A549 (cell line): Measurements from ENCODE around the gene KCND3. TPM values are rescaled to one million over a fixed set of nuclear protein-coding genes. Genes with fewer than 3 reads are reported as not detected.

Experiments used
- ATAC-seq, 2 experiments: fragments of 200-7000 bp in 1 of 2; fragments of >200 bp in 1 of 2; cut with Nextera tagmentation in 1 of 2; cut with Tn5 transposase in 1 of 2; 3 replicates each; pipeline versions ENCODE4 v1.8.0 to v1.9.1; 2018 to 2020; ENCODE audit warnings: mild to moderate bottlenecking in 1 of 2, moderate library complexity in 1 of 2
- CTCF ChIA-PET: fragments of 300-600 bp; sonication (Branson Sonifier 250); formaldehyde crosslinking; extraction: SDS; loops from one replicate; lab custom pipeline; 2021; ENCODE audit warnings: antibody characterized with exemption, inconsistent platforms; lab: Yijun Ruan, JAX
- POLR2A ChIA-PET: fragments of 350-600 bp; formaldehyde crosslinking; extraction: SDS; loops from one replicate; lab custom pipeline; 2021; ENCODE audit warnings: antibody characterized with exemption, inconsistent platforms; lab: Yijun Ruan, JAX
- DNase-seq, 2 experiments: peaks; one replicate each; pipeline versions ENCODE4 v3.0.0 to v3.0.0-alpha.2; 2011 to 2016; ENCODE audit warnings: low read depth in 1 of 2, low spot score in 1 of 2
- FAIRE-seq: peaks from 2 replicates; lab custom pipeline; 2011; peaks lifted over from hg19 to GRCh38; lab: Jason Lieb, UNC
- H3K27ac ChIP-seq, 2 experiments: fragments of >200 bp; sonication (Bioruptor Twin); formaldehyde crosslinking; 3 replicates each; pipeline ENCODE4 v1.5.1; 2016 to 2017
- H3K4me1 ChIP-seq: fragments of >200 bp; sonication (Bioruptor Twin); formaldehyde crosslinking; 3 replicates; pipeline ENCODE4 v1.6.1; 2016
- H3K4me2 ChIP-seq: fragments of >200 bp; sonication (Bioruptor Twin); formaldehyde crosslinking; 3 replicates; pipeline ENCODE4 v1.6.1; 2016
- H3K4me3 ChIP-seq: fragments of >200 bp; sonication (Bioruptor Twin); formaldehyde crosslinking; 3 replicates; pipeline ENCODE4 v1.5.1; 2016
- H3K9me3 ChIP-seq: fragments of >200 bp; sonication (Bioruptor Twin); formaldehyde crosslinking; 3 replicates; pipeline ENCODE4 v1.6.1; 2016
- BCL3 ChIP-seq: fragments of >200 bp; sonication (Bioruptor Twin); formaldehyde crosslinking; IDR thresholded peaks from 3 replicates; pipeline ENCODE4 v1.6.1; 2016
- BHLHE40 ChIP-seq: IDR thresholded peaks from 2 replicates; pipeline ENCODE4 v1.6.1; 2012; ENCODE audit warnings: low read depth, low read length, inconsistent platforms
- CEBPB ChIP-seq, 2 experiments: fragments of >200 bp in 1 of 2; sonication (Bioruptor Twin) in 1 of 2; formaldehyde crosslinking in 1 of 2; IDR thresholded peaks; 2 replicates each; pipeline ENCODE4 v1.6.1; 2012 to 2016
- CHD2 ChIP-seq: fragments of 150-350 bp; IDR thresholded peaks from 2 replicates; pipeline ENCODE4 v1.6.1; 2014; ENCODE audit warnings: low read length; ENCODE audit not compliant: partially characterized antibody
- CHD4 ChIP-seq: fragments of 200-600 bp; sonication (generic); IDR thresholded peaks from 2 replicates; pipeline ENCODE4 v1.6.1; 2016; ENCODE audit warnings: antibody characterized with exemption, mild to moderate bottlenecking, borderline replicate concordance
- GATA3 ChIP-seq: IDR thresholded peaks from 2 replicates; pipeline ENCODE4 v1.6.1; 2012; ENCODE audit warnings: borderline replicate concordance
- HMGXB4 ChIP-seq: fragments of 250-450 bp; sonication (Bioruptor Pico); IDR thresholded peaks from 2 replicates; pipeline ENCODE4 v1.5.0; 2021; ENCODE audit warnings: mild to moderate bottlenecking, moderate library complexity, borderline replicate concordance
- JUN ChIP-seq, 2 experiments: fragments of >200 bp; sonication (Bioruptor Twin); formaldehyde crosslinking; IDR thresholded peaks; 2 replicates in 1 of 2; 3 replicates in 1 of 2; pipeline ENCODE4 v1.6.1; 2016 to 2017
- KDM5A ChIP-seq: fragments of 200-600 bp; sonication (generic); IDR thresholded peaks from 2 replicates; pipeline ENCODE4 v1.6.1; 2016; ENCODE audit warnings: antibody characterized with exemption, mild to moderate bottlenecking
- MAFK ChIP-seq: fragments of 450-650 bp; IDR thresholded peaks from 2 replicates; pipeline ENCODE4 v1.6.1; 2014; ENCODE audit not compliant: partially characterized antibody
- MAX ChIP-seq: IDR thresholded peaks from 2 replicates; pipeline ENCODE4 v1.6.1; 2012
- MAZ ChIP-seq: fragments of 150-350 bp; IDR thresholded peaks from 2 replicates; pipeline ENCODE4 v1.6.1; 2014; ENCODE audit warnings: antibody characterized with exemption, low read depth, low read length, borderline replicate concordance
- MYC ChIP-seq: IDR thresholded peaks from 2 replicates; pipeline ENCODE4 v1.6.1; 2012; ENCODE audit warnings: mild to moderate bottlenecking, inconsistent platforms, low read length, improper control_type of control experiment, borderline replicate concordance
- PHF8 ChIP-seq: fragments of 200-600 bp; sonication (generic); IDR thresholded peaks from 2 replicates; pipeline ENCODE4 v1.6.1; 2016; ENCODE audit warnings: low read depth, mild to moderate bottlenecking, antibody characterized with exemption, moderate library complexity, borderline replicate concordance
- POLR2A ChIP-seq: IDR thresholded peaks from 2 replicates; pipeline ENCODE4 v1.6.1; 2012; ENCODE audit warnings: mild to moderate bottlenecking, low read length
- RAD21 ChIP-seq, 2 experiments: fragments of >200 bp in 1 of 2; sonication (Bioruptor Twin) in 1 of 2; formaldehyde crosslinking in 1 of 2; IDR thresholded peaks in 1 of 2; conservative IDR thresholded peaks in 1 of 2; 2 replicates in 1 of 2; 3 replicates in 1 of 2; pipeline ENCODE4 v1.6.1; 2012 to 2018; ENCODE audit warnings: inconsistent platforms in 1 of 2
- REST ChIP-seq: fragments of 200-600 bp; sonication (generic); IDR thresholded peaks from 2 replicates; pipeline ENCODE4 v1.6.1; 2016; ENCODE audit warnings: antibody characterized with exemption, mild to moderate bottlenecking, moderate library complexity
- SMC3 ChIP-seq: fragments of >200 bp; sonication (Bioruptor Twin); formaldehyde crosslinking; IDR thresholded peaks from 3 replicates; pipeline ENCODE4 v1.6.1; 2018; ENCODE audit warnings: inconsistent platforms
- ZSCAN20 ChIP-seq: fragments of 250-450 bp; sonication (Bioruptor Pico); IDR thresholded peaks from 2 replicates; pipeline ENCODE4 v1.8.0; 2022; ENCODE audit warnings: mild to moderate bottlenecking, moderate library complexity
- WGBS: methylation state at CpG from one replicate; pipeline ENCODE4 v1.1.6; 2017; ENCODE audit errors: missing lambda C conversion rate; 5-methylcytosine and 5-hydroxymethylcytosine counted together
- polyA plus RNA-seq, 4 experiments: library from polyadenylated mRNA; depleted of rRNA in 3 of 4; stranded (reverse); fragments of >200 nt; fragmentation: RNase III in 1 of 4; extraction: RNeasy Plus Mini Kit Qiagen cat#74134 plus additional on column Dnase treatment in 1 of 4; gene quantifications; 2 replicates in 3 of 4; 3 replicates in 1 of 4; pipeline ENCODE4 v1.2.3, GENCODE V29; 2011 to 2017
- TF ChIP-seq, protein P1 (sequence below): fragments of >200 bp; sonication (Bioruptor Twin); formaldehyde crosslinking; IDR thresholded peaks from 3 replicates; pipeline ENCODE4 v1.5.1; 2016
- TF ChIP-seq, protein P2 (sequence below): IDR thresholded peaks from 2 replicates; pipeline ENCODE4 v1.6.1; 2012; ENCODE audit warnings: low read depth, borderline replicate concordance

KCND3 gene
- polyA plus RNA-seq, 2 of the 4 experiments (the other 2 are of a cell fraction) = not detected

GRCh38 chr1:111755331-111756123 lies 233.9 kb downstream of the KCND3 start, which contains the start of gene DDX20:
Gene DDX20, plus strand, starts transcription at chr1:111755901. Its CDS starts 24 bp downstream, at chr1:111755925.
- peaks cover 13% of the 10 kb centered on the region; the same call in 2 of the 3 replicates for H3K4me1 ChIP-seq
- H3K4me3 ChIP-seq = peak within 1 kb of the TSS; percentile 83
- WGBS = 2% methylated on average over 34 of the region's 67 CpGs
- peak within 1 kb of the TSS; percentile 99 for H3K4me2 ChIP-seq
- no peak for FAIRE-seq
- no peaks in the 10 kb centered on the region for H3K9me3 ChIP-seq
- TF ChIP-seq, protein P1, sequence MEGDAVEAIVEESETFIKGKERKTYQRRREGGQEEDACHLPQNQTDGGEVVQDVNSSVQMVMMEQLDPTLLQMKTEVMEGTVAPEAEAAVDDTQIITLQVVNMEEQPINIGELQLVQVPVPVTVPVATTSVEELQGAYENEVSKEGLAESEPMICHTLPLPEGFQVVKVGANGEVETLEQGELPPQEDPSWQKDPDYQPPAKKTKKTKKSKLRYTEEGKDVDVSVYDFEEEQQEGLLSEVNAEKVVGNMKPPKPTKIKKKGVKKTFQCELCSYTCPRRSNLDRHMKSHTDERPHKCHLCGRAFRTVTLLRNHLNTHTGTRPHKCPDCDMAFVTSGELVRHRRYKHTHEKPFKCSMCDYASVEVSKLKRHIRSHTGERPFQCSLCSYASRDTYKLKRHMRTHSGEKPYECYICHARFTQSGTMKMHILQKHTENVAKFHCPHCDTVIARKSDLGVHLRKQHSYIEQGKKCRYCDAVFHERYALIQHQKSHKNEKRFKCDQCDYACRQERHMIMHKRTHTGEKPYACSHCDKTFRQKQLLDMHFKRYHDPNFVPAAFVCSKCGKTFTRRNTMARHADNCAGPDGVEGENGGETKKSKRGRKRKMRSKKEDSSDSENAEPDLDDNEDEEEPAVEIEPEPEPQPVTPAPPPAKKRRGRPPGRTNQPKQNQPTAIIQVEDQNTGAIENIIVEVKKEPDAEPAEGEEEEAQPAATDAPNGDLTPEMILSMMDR = peak; percentile 84
- TF ChIP-seq BCL3 = peak; percentile 53; the same call in 1 of the 3 replicates
- TF ChIP-seq JUN (IDR thresholded peaks at IDR 0.05) = peak in 1 of 2 experiments; percentile 15; a peak in 2 of 5 replicates
- TF ChIP-seq MAFK = no peak
- TF ChIP-seq MAX = peak; percentile 79
- peak; percentile 55; the same call in 1 of the 2 replicates for TF ChIP-seq GATA3
- TF ChIP-seq BHLHE40 = peak; percentile 19; the same call in 1 of the 2 replicates
- TF ChIP-seq HMGXB4 = no peak
- TF ChIP-seq ZSCAN20 (CRISPR knock-in tag) = no peak
- peak; percentile 85 for TF ChIP-seq KDM5A
- no peak for TF ChIP-seq MAZ
- TF ChIP-seq RAD21 (conservative IDR thresholded peaks at IDR 0.05 in 1 of 2, IDR thresholded peaks at IDR 0.05 in 1 of 2) = peak; percentile 45 to 65
- TF ChIP-seq CHD2 = peak; percentile 88
- TF ChIP-seq MYC = peak; percentile 50; the same call in 1 of the 2 replicates
- TF ChIP-seq PHF8 = peak; percentile 65
- peak in 1 of 2 experiments; percentile 40; a peak in 1 of 4 replicates for TF ChIP-seq CEBPB (IDR thresholded peaks at IDR 0.05)
- TF ChIP-seq POLR2A = peak; percentile 72
- TF ChIP-seq CHD4 = no peak
- TF ChIP-seq REST = peak; percentile 88
- TF ChIP-seq, protein P2, sequence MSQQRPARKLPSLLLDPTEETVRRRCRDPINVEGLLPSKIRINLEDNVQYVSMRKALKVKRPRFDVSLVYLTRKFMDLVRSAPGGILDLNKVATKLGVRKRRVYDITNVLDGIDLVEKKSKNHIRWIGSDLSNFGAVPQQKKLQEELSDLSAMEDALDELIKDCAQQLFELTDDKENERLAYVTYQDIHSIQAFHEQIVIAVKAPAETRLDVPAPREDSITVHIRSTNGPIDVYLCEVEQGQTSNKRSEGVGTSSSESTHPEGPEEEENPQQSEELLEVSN = peak; percentile 74; the same call in 1 of the 2 replicates
- TF ChIP-seq SMC3 = peak; percentile 57
- DNase-seq = peak; percentile 76 to 93
- ChIA-PET CTCF (interaction anchor here (0.7 to 2.6 kb wide), 13 partner anchors 8 to 281 kb away, joined by 3 to 18 read pairs (median 4); partner anchors contain the start of gene C1orf162), POLR2A (interaction anchor here (0.7 to 1.3 kb wide), 4 partner anchors 16 to 248 kb away, joined by 3 to 12 read pairs (median 5); partner anchors contain the start of gene INKA2)
- peak; percentile 93 for ATAC-seq
- H3K27ac ChIP-seq = peak within 1 kb of the TSS; percentile 94 to 100
